Measurements from ENCODE around the gene FGA.
"Not testable (repeated sequence)": the region's sequence is repeated elsewhere in the genome, so short reads cannot be mapped to it uniquely, and the experiment has no call there.

FGA gene

GRCh38 chr4:154606728-154607723 is 16.5 kb upstream of the FGA start:
- no peak for DNase-seq

- no peak for DNase-seq
Observed at GRCh38 chr4:154604696-154605200, 14.2 kb upstream of the FGA start.

GRCh38 chr4:154603033-154603943 is 12.7 kb upstream of the FGA start:
- no peak for DNase-seq

GRCh38 chr4:154602404-154603020 is 12.0 kb upstream of the FGA start:
- no peak for DNase-seq

- DNase-seq, result no peak
Observed at GRCh38 chr4:154597798-154598774, 7.5 kb upstream of the FGA start.

GRCh38 chr4:154597281-154597680 is 6.7 kb upstream of the FGA start:
- DNase-seq, result not testable (repeated sequence)

- DNase-seq, result no peak
Observed at GRCh38 chr4:154595807-154596206, 5.3 kb upstream of the FGA start.

- not testable (repeated sequence) for DNase-seq
Observed at GRCh38 chr4:154594343-154594742, 3.8 kb upstream of the FGA start.

- DNase-seq, result no peak
Observed at GRCh38 chr4:154593868-154594267, 3.3 kb upstream of the FGA start.

GRCh38 chr4:154591890-154592289 is 1.3 kb upstream of the FGA start:
- DNase-seq, result no peak

GRCh38 chr4:154589296-154590197 is 995 bp downstream of the FGA start:
- no peak for DNase-seq

GRCh38 chr4:154588198-154588597 is 2.3 kb downstream of the FGA start:
- no peak for DNase-seq

GRCh38 chr4:154586296-154587033 is 4.1 kb downstream of the FGA start:
- no peak for DNase-seq

- no peak for DNase-seq
Observed at GRCh38 chr4:154585369-154586018, 5.0 kb downstream of the FGA start.

- DNase-seq, result no peak
Observed at GRCh38 chr4:154584259-154584658, 6.3 kb downstream of the FGA start.

GRCh38 chr4:154583677-154584076 is 6.9 kb downstream of the FGA start:
- DNase-seq, result no peak

- DNase-seq, result no peak
Observed at GRCh38 chr4:154583230-154583629, 7.3 kb downstream of the FGA start.

GRCh38 chr4:154582723-154583122 is 7.8 kb downstream of the FGA start:
- DNase-seq, result no peak

- DNase-seq, result no peak
Observed at GRCh38 chr4:154579927-154580326, 10.6 kb downstream of the FGA start.
